NCI-H1694 treated with DMSO at 0.1 percent for 48 hours (cell line): ENCODE results near the gene TNMD.

Experiments used
- DNase-seq: peaks from one replicate; lab custom pipeline; 2025; lab: John Stamatoyannopoulos, UW

The TNMD gene

DNA sequence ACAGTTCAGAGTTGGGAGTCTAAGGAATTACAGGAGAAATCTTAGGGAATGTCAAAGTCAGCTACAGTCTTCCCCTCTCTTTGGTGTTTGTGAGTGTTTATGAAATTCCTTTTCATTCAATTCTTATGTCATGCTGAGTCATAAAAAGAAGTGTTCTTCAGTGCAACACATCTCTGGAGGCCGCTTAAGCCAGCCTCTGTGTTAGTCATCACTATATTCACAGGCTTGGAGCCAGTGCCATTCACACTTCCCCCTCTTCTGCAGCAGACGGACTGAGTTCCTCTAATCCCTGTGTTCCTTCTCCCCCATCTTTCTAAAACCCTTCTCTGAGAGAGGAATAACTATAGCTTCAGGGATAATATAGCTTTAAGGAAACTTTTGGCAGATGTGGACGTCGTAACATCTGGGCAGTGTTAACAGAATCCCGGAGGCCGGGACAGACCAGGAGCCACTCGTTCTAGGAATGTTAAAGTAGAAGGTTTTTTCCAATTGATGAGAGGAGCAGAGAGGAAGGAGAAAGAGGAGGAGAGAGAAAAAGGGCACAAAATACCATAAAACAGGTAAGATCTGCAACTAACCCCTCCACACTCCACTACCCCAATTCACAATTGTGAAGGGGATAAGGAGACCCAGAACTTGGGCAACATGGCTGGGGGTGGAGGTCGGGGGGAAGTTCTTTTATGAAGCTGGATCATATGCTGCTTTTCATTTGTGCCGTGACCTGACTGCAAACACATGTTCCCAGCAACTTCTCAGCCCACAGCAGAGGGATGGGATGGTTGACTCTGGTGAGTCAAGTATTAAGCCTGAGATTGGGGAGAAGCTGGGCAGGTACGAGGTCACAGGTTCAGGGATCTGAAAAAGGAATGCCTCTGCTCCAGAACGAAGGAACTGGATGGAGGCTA lies 59.5 kb downstream of the TNMD start, which contains the start of gene SRPX2:
TSS of gene SRPX2 (plus strand) at position 244 of the 905 bp plus-strand sequence. CDS start 2,124 bp downstream, outside the sequence.
- no peak for DNase-seq

DNA sequence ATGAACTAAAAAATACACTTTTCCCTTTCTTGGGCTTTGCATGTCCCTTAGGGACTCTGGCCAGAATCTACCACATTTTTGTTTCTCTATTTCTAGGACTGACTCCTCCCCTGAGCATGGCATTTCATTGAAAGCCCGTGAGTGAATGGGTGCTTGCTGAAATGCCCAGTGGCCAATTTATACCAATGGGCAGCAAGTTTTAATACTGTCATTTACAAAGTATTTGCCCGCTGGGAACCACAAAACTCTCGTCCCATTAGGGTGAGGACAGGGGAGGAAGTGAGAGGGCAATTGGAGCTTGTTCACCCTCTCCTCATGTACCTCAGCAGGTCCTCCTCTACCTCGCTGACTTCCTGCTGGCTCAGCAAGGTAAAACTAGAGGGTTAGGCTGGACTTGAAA lies 60.4 kb downstream of the TNMD start:
- DNase-seq = no peak

DNA sequence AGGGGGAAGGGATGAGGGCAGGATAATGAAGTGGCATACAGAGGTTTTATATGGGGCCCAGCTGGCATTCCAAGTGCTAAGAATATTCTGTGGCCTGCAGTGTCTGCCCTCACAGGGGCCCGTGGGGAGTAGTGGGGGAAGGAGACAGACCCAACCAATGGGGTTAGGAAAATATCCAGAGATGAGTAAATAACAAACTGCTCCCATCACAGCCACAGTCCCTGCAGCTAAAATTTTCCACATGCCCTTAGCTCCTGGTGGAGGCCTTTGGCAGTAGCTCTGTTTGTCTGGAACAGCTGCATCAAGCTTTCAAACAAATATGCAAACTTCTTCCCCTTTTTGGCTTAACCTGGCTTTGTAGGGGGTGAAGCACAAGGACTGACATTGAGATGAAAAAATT lies 62.4 kb downstream of the TNMD start:
- DNase-seq = no peak

DNA sequence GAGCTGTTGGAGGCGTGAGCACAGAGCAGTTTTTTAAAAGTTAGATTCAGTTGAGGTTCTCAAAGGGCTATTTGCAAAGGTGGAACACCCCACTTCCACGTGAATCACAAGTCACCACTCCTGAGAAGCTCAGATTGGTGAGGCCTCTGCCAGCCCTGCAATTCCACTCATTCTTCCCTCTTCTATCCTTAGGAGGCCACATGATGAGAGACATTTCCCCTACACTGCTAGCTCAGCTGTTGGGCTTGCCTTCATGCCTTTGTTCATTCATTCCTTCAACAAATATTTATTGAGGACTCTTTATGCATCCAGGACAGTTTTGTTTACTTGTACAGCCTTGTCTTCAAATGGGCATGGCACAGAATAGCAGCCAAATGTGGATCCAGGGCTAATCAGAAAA lies 63.0 kb downstream of the TNMD start:
- DNase-seq = no peak

DNA sequence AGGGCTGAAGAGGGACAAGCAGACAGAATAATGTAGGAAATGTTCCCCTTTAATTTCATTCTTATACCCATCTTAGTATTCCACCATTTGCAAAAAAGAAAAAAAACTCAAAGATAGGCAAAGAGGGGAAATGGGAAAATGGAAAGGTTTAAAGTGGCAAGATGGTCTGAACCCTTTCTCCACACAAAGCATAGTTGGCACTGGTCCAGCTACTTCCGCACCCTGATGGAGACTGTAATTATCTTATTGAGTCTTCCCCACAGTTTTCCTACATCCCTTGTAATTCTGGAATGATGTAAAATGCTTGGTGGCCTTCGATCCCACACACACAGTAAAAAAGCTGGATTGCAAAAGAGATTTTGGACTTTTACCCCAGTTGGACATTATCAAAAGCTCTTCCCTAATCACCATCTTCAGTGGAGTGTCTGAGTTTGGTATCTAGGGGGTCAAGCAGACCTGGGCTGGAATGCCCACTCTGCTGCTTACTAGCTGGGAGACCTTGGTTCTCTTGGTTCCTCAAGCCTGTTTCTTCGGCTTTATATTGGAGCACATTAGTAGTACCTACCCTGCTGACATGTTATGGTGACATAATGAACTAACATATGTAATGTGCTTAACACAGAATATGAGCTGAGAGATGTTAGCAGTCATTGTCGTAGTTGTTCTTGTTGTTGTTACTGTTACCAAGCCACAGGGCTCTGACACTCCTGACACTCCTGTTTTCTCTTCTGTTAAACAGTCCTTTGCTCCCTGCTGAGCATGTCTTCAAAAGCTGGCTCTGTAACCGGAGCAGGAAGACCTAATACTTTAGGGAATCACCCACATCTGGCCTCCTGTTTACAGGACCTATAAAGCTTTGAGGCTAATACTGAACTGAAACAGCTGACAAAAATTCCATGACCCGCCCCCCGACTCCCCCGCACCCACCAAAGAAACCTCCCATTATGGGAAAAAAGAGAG lies 64.0 kb downstream of the TNMD start:
- DNase-seq = no peak
